ENCODE results near the gene C9orf50. TPM values are rescaled to one million over a fixed set of nuclear protein-coding genes. Genes with fewer than 3 reads are reported as not detected.
"Not testable (repeated sequence)": the region's sequence is repeated elsewhere in the genome, so short reads cannot be mapped to it uniquely, and the experiment has no call there.

The C9orf50 gene
- total RNA-seq, 1 donor from 2014 or later = 0.43 TPM

DNA sequence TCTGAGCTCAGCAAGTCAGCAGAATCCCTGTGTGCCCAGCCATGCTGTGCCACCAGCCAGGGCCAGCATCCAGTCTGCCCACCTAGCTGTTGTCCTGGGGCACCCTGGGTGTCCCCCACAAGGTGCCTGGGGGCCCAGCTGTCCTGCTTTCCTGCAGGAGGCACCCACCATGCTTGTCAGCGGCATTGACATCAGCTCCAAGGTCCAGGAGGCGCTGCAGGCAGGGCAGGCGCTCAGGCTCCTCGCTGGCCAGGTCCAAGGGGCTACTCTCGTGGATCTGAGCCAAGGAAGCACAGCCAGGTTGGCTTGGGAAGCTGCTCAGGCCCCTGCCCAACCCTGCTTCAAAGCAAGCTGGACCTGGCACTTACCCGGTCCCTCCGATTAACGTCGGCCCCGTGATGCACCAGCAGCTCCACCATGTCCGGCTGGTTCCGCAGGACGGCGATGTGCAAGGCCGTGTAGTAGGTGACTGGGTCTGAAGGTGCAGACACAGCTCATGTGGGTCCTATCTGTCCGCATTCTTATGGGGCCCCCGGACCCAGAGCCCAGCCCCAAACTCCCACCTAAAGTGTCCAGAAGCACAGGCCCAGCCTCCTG, 18.2 kb upstream of the C9orf50 start:
- DNase-seq (ENCODE audit: low spot score, unreplicated experiment) = no peak
- H3K4me1 Mint-ChIP-seq (ENCODE audit: low read depth) = peaks cover 10% of the 10 kb centered on the region
- peaks cover 7% of the 10 kb centered on the region for H3K36me3 Mint-ChIP-seq (ENCODE audit: insufficient read depth)
- TF ChIP-seq, protein P1, sequence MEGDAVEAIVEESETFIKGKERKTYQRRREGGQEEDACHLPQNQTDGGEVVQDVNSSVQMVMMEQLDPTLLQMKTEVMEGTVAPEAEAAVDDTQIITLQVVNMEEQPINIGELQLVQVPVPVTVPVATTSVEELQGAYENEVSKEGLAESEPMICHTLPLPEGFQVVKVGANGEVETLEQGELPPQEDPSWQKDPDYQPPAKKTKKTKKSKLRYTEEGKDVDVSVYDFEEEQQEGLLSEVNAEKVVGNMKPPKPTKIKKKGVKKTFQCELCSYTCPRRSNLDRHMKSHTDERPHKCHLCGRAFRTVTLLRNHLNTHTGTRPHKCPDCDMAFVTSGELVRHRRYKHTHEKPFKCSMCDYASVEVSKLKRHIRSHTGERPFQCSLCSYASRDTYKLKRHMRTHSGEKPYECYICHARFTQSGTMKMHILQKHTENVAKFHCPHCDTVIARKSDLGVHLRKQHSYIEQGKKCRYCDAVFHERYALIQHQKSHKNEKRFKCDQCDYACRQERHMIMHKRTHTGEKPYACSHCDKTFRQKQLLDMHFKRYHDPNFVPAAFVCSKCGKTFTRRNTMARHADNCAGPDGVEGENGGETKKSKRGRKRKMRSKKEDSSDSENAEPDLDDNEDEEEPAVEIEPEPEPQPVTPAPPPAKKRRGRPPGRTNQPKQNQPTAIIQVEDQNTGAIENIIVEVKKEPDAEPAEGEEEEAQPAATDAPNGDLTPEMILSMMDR (IDR thresholded peaks at IDR 0.05; ENCODE audit: unreplicated experiment) = no peak
- no peak overlapping the region for H3K4me3 Mint-ChIP-seq (ENCODE audit: low read depth)
- no peaks in the 10 kb centered on the region for H3K9me3 Mint-ChIP-seq (ENCODE audit: low read depth)
- H3K27me3 Mint-ChIP-seq = no peaks in the 10 kb centered on the region
- no peak overlapping the region for H3K27ac Mint-ChIP-seq

DNA sequence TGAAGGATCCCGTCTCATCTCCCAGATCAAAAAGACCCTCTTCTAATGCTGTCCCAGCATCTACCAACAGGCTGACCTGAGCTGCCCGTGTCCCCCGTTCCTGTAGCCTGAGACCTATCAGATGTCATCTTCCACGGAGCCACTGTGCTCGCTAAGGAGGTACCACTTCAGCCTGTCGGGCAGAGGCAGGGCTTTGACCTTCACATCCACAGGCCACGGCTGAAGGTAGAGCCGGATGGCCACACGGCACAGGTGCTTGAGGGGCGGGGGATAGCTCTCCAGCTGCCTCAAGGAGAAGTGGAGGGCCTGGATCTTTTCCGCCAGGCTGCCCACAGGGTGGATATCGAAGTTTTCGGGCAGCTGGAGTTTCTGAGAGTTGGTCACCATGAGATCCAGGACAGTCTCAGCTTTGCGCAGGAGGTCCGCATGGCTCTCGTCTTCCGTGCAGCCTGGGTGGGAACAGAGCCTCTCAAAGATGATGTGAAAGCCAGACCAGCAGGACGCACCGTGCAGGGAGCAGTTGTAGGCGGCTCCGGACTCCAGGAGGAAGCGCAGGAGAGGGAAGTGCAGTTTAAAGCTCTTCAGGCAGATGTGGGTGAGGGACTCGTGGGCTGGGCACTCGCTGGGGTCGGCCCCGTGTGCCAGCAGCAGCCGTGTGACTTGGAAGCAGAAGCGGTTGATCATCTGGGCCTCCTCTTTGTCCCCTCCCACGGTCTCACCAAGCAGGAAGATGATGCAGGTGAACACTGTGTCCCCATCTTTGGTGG, 17.0 kb upstream of the C9orf50 start:
- Mint-ChIP-seq H3K9me3 (ENCODE audit: low read depth) (no peaks in the 10 kb centered on the region), H3K27ac (peak overlapping the region; percentile 45), H3K27me3 (no peaks in the 10 kb centered on the region), H3K36me3 (ENCODE audit: insufficient read depth) (peaks cover 7% of the 10 kb centered on the region), H3K4me3 (ENCODE audit: low read depth) (peak overlapping the region; percentile 45), H3K4me1 (ENCODE audit: low read depth) (peaks cover 10% of the 10 kb centered on the region)
- TF ChIP-seq, protein P1 (IDR thresholded peaks at IDR 0.05; ENCODE audit: unreplicated experiment) = no peak
- no peak for DNase-seq (ENCODE audit: low spot score, unreplicated experiment)

DNA sequence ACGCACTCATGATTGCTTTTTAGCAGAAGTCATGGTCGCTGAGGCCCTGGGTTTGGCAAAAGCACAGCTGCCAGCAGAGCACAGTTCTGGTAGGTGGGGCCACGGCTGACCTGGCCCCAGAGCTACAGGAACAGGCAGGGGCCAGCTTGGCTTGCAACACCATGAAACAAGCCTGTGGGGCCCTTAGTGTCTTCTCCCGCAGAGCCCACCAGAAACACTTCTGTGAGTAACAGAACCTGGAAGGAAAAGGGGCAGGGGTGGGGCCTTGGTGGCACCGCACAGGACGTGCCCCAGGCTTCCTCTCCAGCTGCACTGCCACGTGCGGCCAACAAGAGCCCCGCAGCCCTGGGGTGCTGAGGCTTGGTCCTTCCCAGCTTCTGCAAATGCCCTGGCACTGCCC, 16.2 kb upstream of the C9orf50 start:
- peaks cover 8% of the 10 kb centered on the region for H3K4me1 Mint-ChIP-seq (ENCODE audit: low read depth)
- no peak overlapping the region for H3K27ac Mint-ChIP-seq
- DNase-seq (ENCODE audit: low spot score, unreplicated experiment) = no peak
- H3K9me3 Mint-ChIP-seq (ENCODE audit: low read depth) = no peaks in the 10 kb centered on the region
- H3K27me3 Mint-ChIP-seq = no peaks in the 10 kb centered on the region
- H3K4me3 Mint-ChIP-seq (ENCODE audit: low read depth) = no peak overlapping the region
- TF ChIP-seq, protein P1 (IDR thresholded peaks at IDR 0.05; ENCODE audit: unreplicated experiment) = no peak
- peaks cover 9% of the 10 kb centered on the region for H3K36me3 Mint-ChIP-seq (ENCODE audit: insufficient read depth)

DNA sequence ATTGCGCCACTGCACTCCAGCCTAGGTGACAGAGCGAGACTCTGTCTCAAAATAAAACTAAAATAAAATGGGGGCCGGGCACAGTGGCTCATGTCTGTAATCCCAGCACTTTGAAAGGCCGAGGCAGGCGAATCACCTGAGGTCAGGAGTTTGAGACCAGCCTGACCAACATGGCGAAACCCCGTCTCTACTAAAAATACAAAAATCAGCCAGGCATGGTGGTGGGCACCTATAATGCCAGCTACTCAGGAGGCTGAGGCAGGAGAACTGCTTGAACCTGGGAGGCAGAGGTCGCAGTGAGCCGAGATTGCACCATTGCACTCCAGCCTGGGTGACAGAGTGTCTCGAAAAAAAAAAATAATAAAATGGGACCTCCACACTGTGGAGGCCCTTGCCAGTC, 15.4 kb upstream of the C9orf50 start:
- not testable (repeated sequence) for H3K4me1 Mint-ChIP-seq (ENCODE audit: low read depth); H3K9me3 Mint-ChIP-seq (ENCODE audit: low read depth)

DNA sequence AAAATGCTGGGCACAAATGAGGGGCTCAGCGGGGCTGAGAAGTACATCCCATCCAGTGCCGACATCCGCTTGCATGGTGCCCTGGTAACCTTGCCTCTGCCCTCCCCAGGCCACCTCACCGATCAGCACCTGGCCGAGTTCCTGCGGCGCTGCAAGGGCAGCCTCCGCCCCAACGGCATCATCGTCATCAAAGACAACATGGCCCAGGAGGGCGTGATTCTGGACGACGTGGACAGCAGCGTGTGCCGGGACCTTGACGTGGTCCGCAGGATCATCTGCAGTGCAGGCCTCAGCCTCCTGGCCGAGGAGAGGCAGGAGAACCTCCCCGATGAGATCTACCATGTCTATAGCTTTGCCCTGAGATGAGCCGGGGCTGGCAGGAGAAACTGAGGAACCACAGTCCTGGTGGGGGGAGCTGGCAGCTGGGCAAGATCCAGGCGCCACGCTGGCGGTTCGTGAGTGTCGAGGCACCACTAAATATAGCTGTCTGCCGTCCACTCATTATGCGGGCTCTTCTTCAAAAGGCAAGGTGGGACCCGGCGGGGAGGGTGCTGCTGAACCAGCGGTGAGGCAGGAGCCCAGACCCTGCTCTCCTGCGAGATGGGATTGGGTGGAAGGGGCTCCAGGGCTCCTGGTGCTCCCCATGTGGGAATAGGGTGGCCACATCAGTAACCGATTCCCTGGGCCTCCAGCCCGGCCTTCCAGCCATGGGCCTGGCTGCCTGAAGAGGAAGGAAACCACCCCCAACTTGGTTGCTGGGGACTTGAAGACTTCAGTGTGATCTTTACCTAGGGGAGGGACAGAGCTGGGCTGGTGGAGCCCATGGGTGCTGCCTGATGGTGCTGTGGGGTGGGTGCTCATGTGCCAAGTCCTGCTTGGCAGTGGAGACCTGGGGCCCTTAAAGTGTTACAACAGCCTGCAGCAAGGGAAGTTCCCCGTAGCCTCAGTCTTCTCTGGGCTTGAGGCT, 14.5 kb upstream of the C9orf50 start:
- Mint-ChIP-seq H3K4me3 (ENCODE audit: low read depth) (no peak overlapping the region), H3K9me3 (ENCODE audit: low read depth) (no peaks in the 10 kb centered on the region), H3K27me3 (no peaks in the 10 kb centered on the region), H3K4me1 (ENCODE audit: low read depth) (no peaks in the 10 kb centered on the region), H3K36me3 (ENCODE audit: insufficient read depth) (peaks cover 9% of the 10 kb centered on the region), H3K27ac (no peak overlapping the region)
- TF ChIP-seq, protein P1 (IDR thresholded peaks at IDR 0.05; ENCODE audit: unreplicated experiment) = no peak
- no peak for DNase-seq (ENCODE audit: low spot score, unreplicated experiment)

More for the DNA sequence above, 15.4 kb upstream of the C9orf50 start:
- H3K27ac Mint-ChIP-seq; H3K27me3 Mint-ChIP-seq; H3K36me3 Mint-ChIP-seq (ENCODE audit: insufficient read depth); DNase-seq (ENCODE audit: low spot score, unreplicated experiment); H3K4me3 Mint-ChIP-seq (ENCODE audit: low read depth): not testable (repeated sequence)
